Measurements from ENCODE around the gene GLRA3. TPM values are rescaled to one million over a fixed set of nuclear protein-coding genes. Genes with fewer than 3 reads are reported as not detected.

GLRA3 gene
- polyA plus RNA-seq, 4 donors, result 0.07 to 0.14 TPM; not detected in 2

GRCh38 chr4:174607792-174608191, 221.3 kb downstream of the GLRA3 start:
- DNase-seq (ENCODE audit: low read depth in 4 of 4, low spot score in 2 of 4), result no peak

- no peak for DNase-seq (ENCODE audit: low read depth in 4 of 4, low spot score in 2 of 4)
These were observed 224.8 kb downstream of the GLRA3 start for GRCh38 chr4:174604198-174604597.

- no peak for DNase-seq (ENCODE audit: low read depth in 4 of 4, low spot score in 2 of 4)
These were observed 228.7 kb downstream of the GLRA3 start for GRCh38 chr4:174600391-174600790.

- DNase-seq (ENCODE audit: low read depth in 4 of 4, low spot score in 2 of 4), result no peak
These were observed 230.2 kb downstream of the GLRA3 start for GRCh38 chr4:174598800-174599199.

- no peak for DNase-seq (ENCODE audit: low read depth in 4 of 4, low spot score in 2 of 4)
These were observed 232.5 kb downstream of the GLRA3 start for GRCh38 chr4:174596513-174596912.

- DNase-seq (ENCODE audit: low read depth in 4 of 4, low spot score in 2 of 4), result no peak
These were observed 233.7 kb downstream of the GLRA3 start for GRCh38 chr4:174595141-174595929.

GRCh38 chr4:174593701-174594100, 235.3 kb downstream of the GLRA3 start:
- DNase-seq (ENCODE audit: low read depth in 4 of 4, low spot score in 2 of 4), result no peak

- DNase-seq (ENCODE audit: low read depth in 4 of 4, low spot score in 2 of 4), result no peak
These were observed 236.1 kb downstream of the GLRA3 start for GRCh38 chr4:174592985-174593335.

GRCh38 chr4:174592256-174592984, 236.6 kb downstream of the GLRA3 start:
- DNase-seq (ENCODE audit: low read depth in 4 of 4, low spot score in 2 of 4), result no peak

GRCh38 chr4:174591243-174592021, 237.6 kb downstream of the GLRA3 start:
- no peak for DNase-seq (ENCODE audit: low read depth in 4 of 4, low spot score in 2 of 4)

- DNase-seq (ENCODE audit: low read depth in 4 of 4, low spot score in 2 of 4), result no peak
These were observed 238.7 kb downstream of the GLRA3 start for GRCh38 chr4:174590336-174590735.

Other genes starting within 250 kb of the GLRA3 start
- under 1 TPM in 2 of 4 donors, not detected in 2; 0.05 to 0.06 TPM for gene ADAM29, start 89.1 kb upstream of the GLRA3 start, polyA plus RNA-seq (ENCODE audit: insufficient read length in 4 of 4)